PC-3 (cell line): ENCODE results near the gene LIN7A.

Source experiments
- EZH2 ChIP-seq: fragments of 300-600 bp; sonication (generic); IDR thresholded peaks from one replicate; pipeline ENCODE4 v1.6.1; 2017; ENCODE audit warnings: antibody characterized with exemption, mild to moderate bottlenecking, low read length; ENCODE audit not compliant: unreplicated experiment
- TF ChIP-seq, protein P1 (sequence below): fragments of 300-600 bp; sonication (generic); conservative IDR thresholded peaks from 2 replicates; pipeline ENCODE4 v1.5.1; 2017; ENCODE audit warnings: antibody characterized with exemption, low read depth, mild to moderate bottlenecking, low read length

DNA sequence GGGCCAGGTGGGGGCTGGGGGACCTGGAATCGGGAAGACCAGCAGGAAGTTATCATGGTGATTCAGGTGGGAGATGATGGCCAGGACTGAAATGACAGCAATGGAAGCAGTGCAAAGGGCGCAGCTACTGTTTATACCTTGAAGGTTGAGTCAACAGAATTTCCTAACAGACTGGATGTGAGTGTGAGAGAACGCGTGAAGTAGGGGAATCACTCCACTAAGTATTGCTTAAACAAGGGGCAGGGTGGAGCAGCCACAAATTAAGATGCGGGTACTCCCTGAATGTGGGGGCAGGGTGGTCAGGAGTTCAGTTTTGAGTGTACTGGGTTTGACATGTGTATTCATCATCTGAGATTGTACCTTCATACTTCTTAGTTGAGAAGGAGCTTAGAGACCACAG is 175.9 kb downstream of the LIN7A start:
- TF ChIP-seq EZH2 = no peak
- TF ChIP-seq, protein P1, sequence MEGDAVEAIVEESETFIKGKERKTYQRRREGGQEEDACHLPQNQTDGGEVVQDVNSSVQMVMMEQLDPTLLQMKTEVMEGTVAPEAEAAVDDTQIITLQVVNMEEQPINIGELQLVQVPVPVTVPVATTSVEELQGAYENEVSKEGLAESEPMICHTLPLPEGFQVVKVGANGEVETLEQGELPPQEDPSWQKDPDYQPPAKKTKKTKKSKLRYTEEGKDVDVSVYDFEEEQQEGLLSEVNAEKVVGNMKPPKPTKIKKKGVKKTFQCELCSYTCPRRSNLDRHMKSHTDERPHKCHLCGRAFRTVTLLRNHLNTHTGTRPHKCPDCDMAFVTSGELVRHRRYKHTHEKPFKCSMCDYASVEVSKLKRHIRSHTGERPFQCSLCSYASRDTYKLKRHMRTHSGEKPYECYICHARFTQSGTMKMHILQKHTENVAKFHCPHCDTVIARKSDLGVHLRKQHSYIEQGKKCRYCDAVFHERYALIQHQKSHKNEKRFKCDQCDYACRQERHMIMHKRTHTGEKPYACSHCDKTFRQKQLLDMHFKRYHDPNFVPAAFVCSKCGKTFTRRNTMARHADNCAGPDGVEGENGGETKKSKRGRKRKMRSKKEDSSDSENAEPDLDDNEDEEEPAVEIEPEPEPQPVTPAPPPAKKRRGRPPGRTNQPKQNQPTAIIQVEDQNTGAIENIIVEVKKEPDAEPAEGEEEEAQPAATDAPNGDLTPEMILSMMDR = no peak
